Fibroblast of upper back skin (primary cell): ENCODE measurements around the gene CAMTA1.

Source experiments
- DNase-seq: peaks from one replicate; pipeline ENCODE4 v3.0.0-alpha.2; 2013

CAMTA1 gene

GRCh38 chr1:7473223-7474142 is 688.2 kb downstream of the CAMTA1 start:
- no peak for DNase-seq

GRCh38 chr1:7474143-7474490 is 688.9 kb downstream of the CAMTA1 start:
- DNase-seq = no peak

DNA sequence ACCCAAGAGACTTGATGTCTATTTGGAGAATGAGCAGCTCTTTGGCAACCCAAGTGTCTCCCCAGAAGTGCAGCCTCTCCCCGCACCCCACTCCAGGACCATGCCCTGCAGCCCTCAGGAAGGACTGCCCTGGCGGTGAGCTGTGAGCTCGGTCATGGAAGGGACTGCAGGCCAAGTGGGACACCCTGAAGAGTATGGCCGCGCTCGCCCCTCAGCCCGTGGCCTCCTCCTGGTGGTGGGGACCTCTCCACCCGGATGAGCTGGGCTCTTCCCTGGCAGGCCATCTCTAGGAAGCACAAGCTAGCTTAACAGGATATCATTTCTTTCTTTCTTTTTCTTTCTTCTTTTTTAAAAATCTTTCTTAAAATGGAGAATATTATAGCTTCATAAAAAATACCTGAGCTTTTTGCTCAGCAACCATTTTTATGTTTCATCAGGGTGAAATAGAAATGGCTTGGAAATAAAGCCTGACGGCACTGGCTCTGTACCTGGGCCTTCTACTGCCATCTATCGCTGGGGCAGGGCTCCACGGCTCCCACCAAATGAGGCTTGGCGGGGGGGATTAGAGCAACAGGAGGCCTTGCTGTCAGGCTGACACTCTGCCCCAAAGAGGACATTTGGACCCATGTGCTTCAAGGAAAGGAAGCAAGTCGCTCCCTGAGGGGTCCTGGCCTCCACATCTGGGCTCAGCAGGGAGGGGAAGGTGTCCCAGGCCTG is 689.7 kb downstream of the CAMTA1 start:
- no peak for DNase-seq

DNA sequence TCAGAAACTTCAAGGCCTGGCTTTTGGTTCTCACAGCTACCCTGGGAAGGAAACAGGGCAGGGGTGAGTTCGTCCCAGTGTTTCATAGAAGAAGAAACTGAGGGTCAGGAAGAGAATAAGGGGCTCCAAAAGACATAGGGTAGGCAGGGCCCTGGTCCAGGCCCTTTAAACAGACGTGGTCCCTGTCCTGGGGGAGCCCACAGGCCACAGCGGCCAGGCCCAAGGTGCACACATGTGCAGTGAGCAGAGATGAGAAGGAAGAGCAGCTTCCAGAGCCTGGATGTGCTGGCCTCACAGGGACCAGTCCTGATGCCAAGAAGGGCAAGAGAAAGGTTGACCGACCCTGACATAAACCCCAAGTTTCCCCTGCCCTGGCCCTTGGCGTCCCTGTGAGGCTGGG is 690.4 kb downstream of the CAMTA1 start:
- DNase-seq = no peak

GRCh38 chr1:7476402-7476801 is 691.1 kb downstream of the CAMTA1 start:
- DNase-seq = no peak

DNA sequence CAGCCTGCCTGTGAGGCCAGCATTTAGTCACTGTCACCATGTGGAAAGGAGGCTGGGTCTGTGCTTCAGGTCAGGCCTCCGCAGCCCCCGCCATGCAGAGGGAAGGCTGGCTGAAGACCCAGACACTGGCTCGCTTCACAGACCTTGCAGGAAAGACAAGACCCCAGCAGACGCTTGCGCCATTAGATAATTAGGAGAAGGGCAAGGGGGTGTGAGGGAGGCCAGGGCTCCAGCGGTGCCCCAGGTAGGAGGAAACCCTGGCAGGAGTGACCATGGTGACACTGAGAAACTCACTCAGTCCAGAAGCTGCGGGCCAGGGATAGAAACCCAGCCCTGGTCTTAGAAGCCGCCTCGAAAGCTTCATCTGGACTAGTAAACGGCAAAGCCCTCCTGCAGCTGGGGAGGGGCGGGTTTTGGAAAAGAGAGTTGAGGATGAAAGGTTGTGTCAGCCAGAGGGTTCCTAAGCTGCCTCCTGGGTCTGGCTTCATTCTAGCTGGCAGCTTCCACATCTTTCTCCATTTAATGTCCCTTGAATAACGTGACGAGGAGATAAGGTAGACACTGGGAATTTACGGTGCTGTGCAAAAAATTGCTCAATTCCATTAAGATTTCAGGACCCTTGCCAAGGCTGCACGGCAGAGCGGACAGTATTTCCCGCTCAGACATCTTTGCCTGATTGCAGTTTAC is 691.8 kb downstream of the CAMTA1 start:
- no peak for DNase-seq

DNA sequence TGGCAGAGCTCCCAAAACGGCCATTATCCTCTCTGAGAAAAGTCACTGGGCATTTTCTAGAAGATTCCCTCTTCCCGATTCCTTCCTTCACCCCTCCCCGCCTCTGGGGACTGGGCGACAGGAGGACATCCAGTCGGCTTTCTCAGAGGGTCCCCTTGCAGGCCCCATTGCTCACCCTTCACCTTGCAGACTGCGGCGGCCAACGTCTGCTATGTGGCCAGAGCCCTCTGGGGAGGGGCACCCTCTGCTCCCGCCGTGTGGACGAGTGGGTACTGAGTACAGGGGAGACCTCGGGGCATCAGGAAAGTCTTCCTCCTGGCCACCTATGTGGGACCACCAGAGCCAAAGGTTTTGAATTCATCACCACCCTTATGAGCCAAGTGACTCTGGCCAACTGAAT is 692.3 kb downstream of the CAMTA1 start:
- DNase-seq = no peak

DNA sequence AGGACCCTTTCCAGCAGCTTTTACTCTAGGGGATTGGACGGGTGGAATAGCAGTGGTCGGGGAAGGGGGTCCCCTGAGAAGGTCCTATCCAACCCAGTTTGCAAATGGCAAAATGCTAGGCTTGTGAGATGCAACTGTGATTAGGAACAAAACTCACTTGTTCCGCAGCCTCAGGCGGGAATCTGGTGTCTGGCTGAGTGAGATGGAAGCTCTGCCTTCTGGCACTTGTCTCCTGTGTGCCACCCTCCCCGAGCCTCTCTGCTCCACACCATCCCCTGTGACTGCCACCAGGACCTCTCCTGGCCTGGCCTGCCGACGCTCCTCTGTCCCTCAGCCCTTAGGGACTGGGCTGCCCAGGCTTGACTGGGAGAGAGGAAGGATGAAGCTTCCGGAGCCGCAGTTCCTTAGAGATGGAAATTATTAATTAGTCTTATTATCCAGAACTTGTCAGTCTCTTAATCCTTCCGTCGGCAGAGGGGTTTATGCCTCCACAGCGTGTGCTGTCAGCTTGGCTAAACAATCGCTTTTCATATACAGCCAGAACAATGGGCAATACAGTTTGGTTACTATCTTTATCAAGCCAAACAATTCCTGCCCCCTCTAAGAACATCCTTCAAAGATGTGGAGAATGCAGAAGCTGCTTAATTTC is 693.0 kb downstream of the CAMTA1 start:
- no peak for DNase-seq

DNA sequence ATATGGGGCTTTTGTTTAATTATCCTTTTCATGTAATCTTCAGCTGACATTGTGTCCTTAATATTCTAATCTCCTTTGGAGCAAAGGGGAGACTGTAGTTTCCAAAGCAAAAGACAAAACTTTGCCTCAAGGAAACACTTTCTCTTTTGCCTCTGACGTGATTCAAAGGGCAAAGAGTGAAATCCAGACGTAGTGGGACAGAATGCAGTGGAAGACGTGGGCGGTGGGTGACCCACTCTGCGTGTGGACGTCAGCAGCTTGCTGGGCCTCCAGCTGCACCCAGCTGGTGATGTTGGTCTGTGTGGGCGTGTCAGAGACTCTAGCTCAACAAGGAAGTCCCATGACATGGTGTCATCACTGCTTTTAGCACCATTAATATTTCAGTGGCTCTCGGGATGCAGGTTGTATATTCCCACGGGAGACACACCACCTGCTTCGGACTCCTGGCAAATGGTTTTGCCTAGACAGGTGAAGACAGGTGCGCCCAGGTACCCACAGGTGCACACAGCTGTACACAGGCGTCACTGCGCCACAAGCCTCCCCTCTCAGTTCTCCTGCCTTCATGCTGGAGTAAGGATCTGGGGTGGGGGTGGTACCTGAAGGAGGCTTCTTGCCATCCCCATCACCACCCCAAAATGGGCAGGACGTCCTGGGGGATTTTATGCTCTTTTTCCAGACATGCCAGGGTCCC is 693.7 kb downstream of the CAMTA1 start:
- DNase-seq = peak; percentile 22

GRCh38 chr1:7479571-7479970 is 694.3 kb downstream of the CAMTA1 start:
- no peak for DNase-seq

- DNase-seq = no peak
Measured at GRCh38 chr1:7481194-7481593, 695.9 kb downstream of the CAMTA1 start.

- DNase-seq = no peak
Measured at GRCh38 chr1:7482077-7482476, 696.8 kb downstream of the CAMTA1 start.

GRCh38 chr1:7482772-7483495 is 697.7 kb downstream of the CAMTA1 start:
- no peak for DNase-seq

DNA sequence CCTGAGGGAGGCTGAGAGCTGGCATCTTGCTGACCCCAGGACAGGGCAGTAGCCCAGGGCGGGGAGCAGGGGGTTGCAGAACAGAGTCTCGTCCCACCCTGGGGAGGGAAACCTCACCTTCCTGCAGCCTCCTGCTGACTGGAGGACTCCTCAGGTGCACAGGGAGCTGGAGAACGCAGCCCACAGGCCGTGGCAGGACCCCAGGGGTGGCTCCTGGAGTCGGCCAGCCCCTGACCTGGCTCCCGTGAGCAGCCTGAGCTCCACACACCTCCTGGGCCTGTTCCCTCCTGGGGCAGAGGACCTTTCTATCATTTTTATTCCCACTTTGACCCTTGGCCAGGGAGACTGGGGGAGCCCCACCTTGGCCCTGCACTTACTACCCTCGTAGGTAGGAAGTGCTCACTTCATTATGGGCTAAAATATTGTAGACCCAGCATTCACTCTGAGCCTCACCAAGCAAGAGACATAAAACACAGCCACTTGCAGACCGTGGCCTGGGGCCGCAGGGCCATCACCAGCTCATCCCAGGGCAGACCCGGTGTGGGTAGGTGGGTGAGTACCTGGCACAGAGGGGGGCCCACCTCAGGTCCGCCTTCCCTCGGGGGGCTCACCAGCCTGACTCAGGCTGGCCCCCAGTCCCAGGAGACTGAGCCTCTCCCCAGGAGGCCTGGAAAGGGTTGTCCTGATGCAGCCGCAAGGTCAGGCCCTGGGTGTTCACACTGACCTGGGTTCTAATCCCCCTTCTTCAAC is 698.6 kb downstream of the CAMTA1 start:
- DNase-seq = no peak

DNA sequence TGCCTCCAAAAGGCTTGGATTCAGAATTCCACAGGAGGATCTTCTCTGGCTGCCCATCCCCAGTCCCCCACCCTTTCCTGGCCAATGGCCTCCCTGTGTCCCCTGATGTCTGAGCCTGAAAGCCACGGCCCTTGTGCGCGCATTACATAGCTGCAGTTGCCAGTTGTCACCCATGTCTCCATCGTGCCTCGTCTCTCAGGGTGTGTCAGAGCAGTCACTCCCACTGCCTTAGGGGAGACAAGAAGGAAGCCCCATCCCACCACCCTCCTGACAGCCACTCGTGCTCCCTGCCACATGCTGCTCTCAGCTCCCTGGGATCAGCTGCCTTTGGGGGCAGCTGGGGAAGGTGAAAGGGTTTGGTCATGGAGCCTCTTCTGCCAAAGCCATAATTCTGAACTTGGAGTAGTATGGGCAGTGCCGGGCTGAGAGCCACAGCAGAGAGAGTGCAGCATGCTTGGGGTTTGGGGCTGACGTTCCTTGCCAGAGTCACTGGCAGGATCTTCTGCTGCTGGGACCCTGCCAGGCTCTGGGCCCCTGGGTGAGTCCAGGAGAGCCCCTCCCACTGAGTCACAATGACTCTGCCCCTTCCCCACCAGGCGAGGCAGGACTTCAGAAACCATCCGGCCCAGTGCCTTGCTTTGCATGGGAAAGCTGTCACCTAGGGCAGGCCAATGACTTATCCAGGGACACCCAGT is 700.0 kb downstream of the CAMTA1 start:
- no peak for DNase-seq

DNA sequence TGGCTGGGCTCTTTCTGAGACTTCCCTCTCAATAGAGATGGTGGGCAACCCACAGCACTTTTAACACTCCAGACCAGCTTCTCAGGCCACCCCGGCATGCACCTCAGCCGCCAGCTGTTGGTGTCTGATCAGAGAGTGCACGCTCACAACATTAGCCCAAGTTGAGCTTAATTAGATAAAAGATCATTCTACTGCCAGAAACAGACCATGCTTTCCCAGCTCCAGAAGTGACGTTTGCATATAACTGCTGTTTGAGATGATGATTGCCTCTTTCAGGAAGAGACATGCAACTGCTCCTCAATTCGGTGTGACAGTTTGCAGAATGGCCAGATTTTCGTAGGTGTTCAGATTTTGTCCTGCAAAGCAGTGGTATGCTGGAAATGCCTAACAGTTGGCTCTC is 700.6 kb downstream of the CAMTA1 start:
- no peak for DNase-seq

DNA sequence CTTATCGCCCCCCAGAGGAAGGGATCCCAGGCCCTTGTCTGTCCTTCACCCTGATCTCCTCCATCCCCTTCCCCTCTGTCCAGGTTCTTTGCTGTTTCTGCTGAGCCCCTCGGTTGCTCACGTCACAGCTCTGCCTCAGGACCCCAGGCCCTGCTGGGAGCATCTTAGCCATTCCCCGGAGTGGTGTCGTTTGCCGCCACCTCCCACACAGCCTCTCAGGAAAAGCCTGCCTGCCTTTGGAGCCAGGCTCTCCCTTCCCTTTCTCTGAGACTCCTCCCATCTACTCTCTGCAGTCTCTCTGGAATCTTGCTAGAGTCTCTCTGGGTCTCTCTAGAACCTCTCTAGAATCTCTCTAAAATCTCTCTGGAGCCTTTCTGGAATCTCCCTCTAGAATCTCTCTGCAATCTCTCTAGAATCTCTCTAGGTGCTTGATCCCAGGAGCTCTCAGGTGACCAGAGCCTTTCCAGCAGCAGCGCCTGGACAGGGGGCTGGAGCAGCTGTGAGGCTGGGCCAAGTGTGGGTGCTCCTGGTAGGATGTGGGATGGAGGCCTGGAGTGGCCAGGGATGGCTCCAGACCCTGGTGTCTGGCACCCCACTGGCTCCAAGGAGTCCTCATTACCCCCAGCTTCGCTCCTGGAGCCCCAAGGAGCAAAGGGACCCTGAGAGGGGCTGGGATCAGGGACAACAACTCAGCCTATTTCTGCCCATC is 702.7 kb downstream of the CAMTA1 start:
- no peak for DNase-seq

DNA sequence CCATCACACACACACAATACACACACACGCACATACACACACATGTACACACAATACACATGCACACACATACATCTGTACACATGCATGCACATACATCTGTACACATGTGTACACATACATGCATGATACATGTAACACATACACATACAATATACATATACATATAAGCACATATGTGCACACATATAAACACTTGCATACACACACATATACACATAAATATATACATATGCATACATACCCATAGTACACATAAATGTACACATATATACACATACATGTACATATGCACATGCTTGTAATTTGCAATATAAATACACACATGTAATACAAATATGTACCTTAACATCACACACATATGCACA is 703.2 kb downstream of the CAMTA1 start:
- DNase-seq = no peak

DNA sequence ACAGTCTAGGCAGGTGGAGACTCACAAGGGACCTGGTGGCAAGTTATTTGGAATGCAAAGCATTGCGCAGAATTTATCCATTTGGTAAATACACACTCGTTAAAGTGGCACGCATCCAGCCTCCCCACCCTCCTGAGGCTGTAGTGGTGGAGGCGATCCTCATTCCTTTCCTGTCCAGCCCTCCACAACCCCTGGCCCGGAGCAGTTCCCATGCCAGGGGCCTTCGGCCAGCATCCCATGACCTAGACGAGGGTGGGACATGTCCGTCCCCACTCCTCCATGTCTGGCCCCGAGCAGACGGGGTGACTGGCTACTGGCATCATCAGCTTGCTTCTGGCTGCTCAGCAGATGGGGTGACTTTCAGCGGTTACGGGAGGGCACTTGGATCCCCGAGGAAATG is 704.3 kb downstream of the CAMTA1 start:
- no peak for DNase-seq

DNA sequence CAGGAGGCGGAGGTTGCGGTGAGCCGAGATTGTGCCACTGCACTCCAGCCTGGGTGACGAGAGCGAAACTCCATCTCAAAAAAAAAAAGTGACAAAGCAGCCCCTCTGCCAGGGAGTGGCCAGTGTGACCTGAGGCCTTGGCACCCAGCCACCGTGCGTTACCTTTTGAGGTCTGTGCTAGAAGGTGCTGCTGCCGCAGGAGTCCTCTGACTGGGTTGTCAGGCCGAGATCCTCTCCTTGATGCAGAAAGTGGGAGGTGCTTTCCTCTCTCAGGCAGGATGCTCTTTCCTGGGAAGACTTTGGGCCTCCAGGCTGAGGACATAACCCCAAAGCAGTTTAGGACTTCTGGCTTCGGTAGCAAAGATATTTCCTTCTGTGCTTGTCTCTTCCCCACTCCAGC is 705.3 kb downstream of the CAMTA1 start:
- no peak for DNase-seq
